Ascending aorta (tissue), 2 donors: Measurements from ENCODE around the gene LYZL2. TPM values are rescaled to one million over a fixed set of nuclear protein-coding genes. Genes with fewer than 3 reads are reported as not detected.

Source experiments
- DNase-seq, 2 donors: peaks; one replicate each; pipeline ENCODE4 v3.0.0-alpha.2; 2019; ENCODE audit warnings: low spot score in 2 of 2
- H3K27ac ChIP-seq, 2 donors: fragments of 200-600 bp; sonication (generic); one replicate each; pipeline ENCODE4 v1.5.1; 2016 to 2017; ENCODE audit warnings: mild to moderate bottlenecking in 1 of 2
- H3K27me3 ChIP-seq: fragments of 200-600 bp; sonication (generic); one replicate; pipeline ENCODE4 v1.5.1; 2017
- H3K36me3 ChIP-seq, 2 donors: fragments of 200-600 bp; sonication (generic); one replicate each; pipeline ENCODE4 v1.5.1; 2016
- H3K4me1 ChIP-seq, 2 donors: fragments of 200-600 bp; sonication (generic); one replicate each; pipeline ENCODE4 v1.5.1; 2016 to 2017; ENCODE audit warnings: mild to moderate bottlenecking in 1 of 2
- H3K4me3 ChIP-seq, 2 donors: fragments of 200-600 bp; sonication (generic); one replicate each; pipeline ENCODE4 v1.5.1; 2016 to 2017; ENCODE audit warnings: mild to moderate bottlenecking in 1 of 2
- H3K9me3 ChIP-seq, 2 donors: fragments of 200-600 bp; sonication (generic); one replicate each; pipeline ENCODE4 v1.5.1; 2016
- CTCF ChIP-seq, 3 experiments: fragments of 200-600 bp in 2 of 3; fragments of 450-650 bp in 1 of 3; sonication (generic) in 2 of 3; IDR thresholded peaks; one replicate each; pipeline ENCODE4 v1.5.1; 2016 to 2019; ENCODE audit warnings: antibody characterized with exemption in 3 of 3, mild to moderate bottlenecking in 1 of 3, moderate library complexity in 1 of 3
- intact Hi-C: fragments of 100-400 bp; cut with DNase I; formaldehyde crosslinking; loops from one replicate; pipeline ENCODE4 v1.15.1; 2023
- total RNA-seq: library from RNA; depleted of rRNA; stranded (reverse); fragments of >200 nt; gene quantifications from one replicate; pipeline ENCODE4 v1.1.0, GENCODE V29; 2016

The LYZL2 gene
- total RNA-seq, 1 donor from 2014 or later, result not detected

- H3K4me3 ChIP-seq, result no peak overlapping the region
- no peaks in the 10 kb centered on the region for H3K4me1 ChIP-seq
- no peaks in the 10 kb centered on the region for H3K27me3 ChIP-seq
- no peak for DNase-seq
- no peaks in the 10 kb centered on the region for H3K36me3 ChIP-seq
- no peak overlapping the region for H3K27ac ChIP-seq
- no peak for TF ChIP-seq CTCF (IDR thresholded peaks at IDR 0.05)
- intact Hi-C loops, result no loop called here
- no peaks in the 10 kb centered on the region for H3K9me3 ChIP-seq
These were observed 52.5 kb downstream of the LYZL2 start for GRCh38 chr10:30577048-30577447.

- no peak for DNase-seq
- no peaks in the 10 kb centered on the region for H3K4me1 ChIP-seq
- H3K36me3 ChIP-seq, result no peaks in the 10 kb centered on the region
- no peak for TF ChIP-seq CTCF (IDR thresholded peaks at IDR 0.05)
- H3K27me3 ChIP-seq, result no peaks in the 10 kb centered on the region
- intact Hi-C loops, result no loop called here
- H3K9me3 ChIP-seq, result no peaks in the 10 kb centered on the region
- no peak overlapping the region for H3K27ac ChIP-seq
- H3K4me3 ChIP-seq, result no peak overlapping the region
These were observed 52.9 kb downstream of the LYZL2 start for GRCh38 chr10:30576641-30577040.

DNA sequence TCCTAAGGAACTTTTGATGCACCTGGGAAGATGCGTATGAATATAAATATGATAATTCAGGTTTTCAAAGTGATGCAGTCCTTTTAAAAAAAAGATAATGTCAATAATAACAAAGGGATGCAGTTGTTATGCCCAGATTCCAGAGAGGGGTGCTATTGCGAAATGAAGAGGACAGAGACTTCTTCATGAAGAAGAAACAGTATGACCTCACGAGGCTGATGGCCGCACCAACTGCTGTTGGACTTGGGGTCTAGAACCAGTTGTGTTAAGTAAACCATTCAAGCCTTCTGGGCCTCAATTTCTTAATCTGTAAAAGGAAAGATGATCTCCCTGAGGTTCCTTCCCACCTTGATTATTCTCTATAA lies 55.1 kb downstream of the LYZL2 start:
- DNase-seq, result no peak
- Histone ChIP-seq H3K27me3 (no peaks in the 10 kb centered on the region), H3K36me3 (no peaks in the 10 kb centered on the region), H3K27ac (no peak overlapping the region), H3K4me1 (no peaks in the 10 kb centered on the region), H3K9me3 (no peaks in the 10 kb centered on the region), H3K4me3 (no peak overlapping the region)
- TF ChIP-seq CTCF (IDR thresholded peaks at IDR 0.05), result no peak
- intact Hi-C loops, result no loop called here

GRCh38 chr10:30573721-30574431 lies 55.7 kb downstream of the LYZL2 start:
- intact Hi-C loops, result no loop called here
- H3K27ac ChIP-seq, result no peak overlapping the region
- no peaks in the 10 kb centered on the region for H3K4me1 ChIP-seq
- no peak for DNase-seq
- TF ChIP-seq CTCF (IDR thresholded peaks at IDR 0.05), result no peak
- no peaks in the 10 kb centered on the region for H3K36me3 ChIP-seq
- no peaks in the 10 kb centered on the region for H3K9me3 ChIP-seq
- H3K27me3 ChIP-seq, result no peaks in the 10 kb centered on the region
- H3K4me3 ChIP-seq, result no peak overlapping the region

- intact Hi-C loops, result no loop called here
These were observed 64.1 kb downstream of the LYZL2 start for GRCh38 chr10:30565449-30565848.

More at GRCh38 chr10:30565449-30565848, 64.1 kb downstream of the LYZL2 start:
- H3K27ac ChIP-seq, result no peak overlapping the region
- H3K36me3 ChIP-seq, result no peaks in the 10 kb centered on the region
- no peak overlapping the region for H3K4me3 ChIP-seq
- H3K4me1 ChIP-seq, result no peaks in the 10 kb centered on the region
- H3K9me3 ChIP-seq, result no peaks in the 10 kb centered on the region
- no peaks in the 10 kb centered on the region for H3K27me3 ChIP-seq
- peak in 1 of 2 donors; percentile 1 for DNase-seq
- TF ChIP-seq CTCF (IDR thresholded peaks at IDR 0.05), result no peak
